Natural killer cell treated with Interleukin-12 subunit alpha and Interleukin-12 subunit beta and Interleukin-15 and Interleukin-18, amount 100 ng/mL, for 72 hours (primary cell): ENCODE results near the gene ACR. TPM values are rescaled to one million over a fixed set of nuclear protein-coding genes. Genes with fewer than 3 reads are reported as not detected.

Source experiments
- ATAC-seq, 2 donors: fragments of 150-1000 bp; cut with Tn5 transposase in 1 of 2; sonication (Bioruptor Pico), chemical (Tn5 transposase) in 1 of 2; 2 replicates each; pipeline ENCODE4 v1.10.0; 2021
- DNase-seq: peaks from one replicate; pipeline ENCODE4 v3.0.0; 2022; ENCODE audit warnings: low spot score
- H3K27ac Mint-ChIP-seq, 2 donors: 1 replicate in 1 of 2; 2 replicates in 1 of 2; pipeline ENCODE4 v1.8.0; 2022; ENCODE audit warnings: mixed read lengths in 2 of 2, mild to moderate bottlenecking in 1 of 2, moderate library complexity in 1 of 2
- H3K27me3 Mint-ChIP-seq, 2 donors: 1 replicate in 1 of 2; 2 replicates in 1 of 2; pipeline ENCODE4 v1.8.0; 2022; ENCODE audit warnings: mixed read lengths in 2 of 2
- H3K36me3 Mint-ChIP-seq: one replicate; pipeline ENCODE4 v1.8.0; 2022; ENCODE audit warnings: mixed read lengths
- H3K4me1 Mint-ChIP-seq, 2 donors: 1 replicate in 1 of 2; 2 replicates in 1 of 2; pipeline ENCODE4 v1.8.0; 2022; ENCODE audit warnings: low read depth in 2 of 2, mixed read lengths in 2 of 2, mild to moderate bottlenecking in 1 of 2
- H3K4me3 Mint-ChIP-seq: one replicate; pipeline ENCODE4 v1.8.0; 2022; ENCODE audit warnings: mixed read lengths
- H3K9me3 Mint-ChIP-seq: 2 replicates; pipeline ENCODE4 v1.8.0; 2022; ENCODE audit warnings: mixed read lengths
- total RNA-seq, 2 donors: library from RNA; stranded (reverse); gene quantifications; one replicate each; pipeline ENCODE4 v1.2.3, GENCODE V29; 2022

Gene ACR
- total RNA-seq, 2 donors from 2014 or later, result not detected

GRCh38 chr22:50716290-50717024, 21.5 kb upstream of the ACR start:
- peak overlapping the region in 1 of 2 donors; percentile 34 for H3K27ac Mint-ChIP-seq
- H3K27me3 Mint-ChIP-seq, result peaks cover 0 to 6% of the 10 kb centered on the region in 2 donors
- H3K4me1 Mint-ChIP-seq, result no peaks in the 10 kb centered on the region
- no peak for ATAC-seq
- H3K9me3 Mint-ChIP-seq, result no peaks in the 10 kb centered on the region
- no peak for DNase-seq
- H3K36me3 Mint-ChIP-seq, result no peaks in the 10 kb centered on the region
- H3K4me3 Mint-ChIP-seq, result no peak overlapping the region

- Mint-ChIP-seq H3K36me3 (no peaks in the 10 kb centered on the region), H3K27ac (no peak overlapping the region), H3K4me1 (no peaks in the 10 kb centered on the region), H3K27me3 (peaks cover 0 to 6% of the 10 kb centered on the region in 2 donors), H3K4me3 (no peak overlapping the region), H3K9me3 (no peaks in the 10 kb centered on the region)
- DNase-seq (no peak), ATAC-seq (no peak)
These were observed 20.2 kb upstream of the ACR start for GRCh38 chr22:50717709-50718351.

- H3K4me1 Mint-ChIP-seq, result no peaks in the 10 kb centered on the region
- H3K36me3 Mint-ChIP-seq, result no peaks in the 10 kb centered on the region
- H3K9me3 Mint-ChIP-seq, result no peaks in the 10 kb centered on the region
- no peak overlapping the region for H3K27ac Mint-ChIP-seq
- peaks cover 0 to 6% of the 10 kb centered on the region in 2 donors for H3K27me3 Mint-ChIP-seq
- no peak for DNase-seq
- ATAC-seq, result no peak
- no peak overlapping the region for H3K4me3 Mint-ChIP-seq
These were observed 19.7 kb upstream of the ACR start for GRCh38 chr22:50718352-50718709.

- no peaks in the 10 kb centered on the region for H3K36me3 Mint-ChIP-seq
These were observed 18.1 kb upstream of the ACR start for GRCh38 chr22:50719814-50720300.

GRCh38 chr22:50720301-50721256, 17.4 kb upstream of the ACR start:
- H3K27ac Mint-ChIP-seq, result no peak overlapping the region
- no peaks in the 10 kb centered on the region for H3K4me1 Mint-ChIP-seq
- no peaks in the 10 kb centered on the region for H3K36me3 Mint-ChIP-seq
- H3K27me3 Mint-ChIP-seq, result peaks cover 0 to 6% of the 10 kb centered on the region in 2 donors
- H3K4me3 Mint-ChIP-seq, result no peak overlapping the region
- ATAC-seq, result no peak
- H3K9me3 Mint-ChIP-seq, result no peaks in the 10 kb centered on the region
- no peak for DNase-seq

More at GRCh38 chr22:50719814-50720300, 18.1 kb upstream of the ACR start:
- H3K27me3 Mint-ChIP-seq, result peaks cover 0 to 6% of the 10 kb centered on the region in 2 donors
- H3K4me3 Mint-ChIP-seq, result no peak overlapping the region
- H3K9me3 Mint-ChIP-seq, result no peaks in the 10 kb centered on the region
- no peak for ATAC-seq
- no peak overlapping the region for H3K27ac Mint-ChIP-seq
- H3K4me1 Mint-ChIP-seq, result no peaks in the 10 kb centered on the region
- no peak for DNase-seq

GRCh38 chr22:50721257-50721844, 16.7 kb upstream of the ACR start:
- ATAC-seq (no peak), DNase-seq (no peak)
- no peaks in the 10 kb centered on the region for H3K36me3 Mint-ChIP-seq
- no peaks in the 10 kb centered on the region for H3K9me3 Mint-ChIP-seq
- no peak overlapping the region for H3K27ac Mint-ChIP-seq
- no peak overlapping the region for H3K4me3 Mint-ChIP-seq
- no peaks in the 10 kb centered on the region for H3K4me1 Mint-ChIP-seq
- peaks cover 0 to 4% of the 10 kb centered on the region in 2 donors for H3K27me3 Mint-ChIP-seq

- H3K27me3 Mint-ChIP-seq, result no peaks in the 10 kb centered on the region
- H3K9me3 Mint-ChIP-seq, result no peaks in the 10 kb centered on the region
- H3K4me1 Mint-ChIP-seq, result no peaks in the 10 kb centered on the region
- no peak overlapping the region for H3K4me3 Mint-ChIP-seq
- no peak overlapping the region for H3K27ac Mint-ChIP-seq
- no peak for ATAC-seq
- H3K36me3 Mint-ChIP-seq, result no peaks in the 10 kb centered on the region
- DNase-seq, result no peak
These were observed 15.8 kb upstream of the ACR start for GRCh38 chr22:50722048-50722701.

- H3K4me3 Mint-ChIP-seq, result no peak overlapping the region
- no peak for ATAC-seq
- H3K4me1 Mint-ChIP-seq, result no peaks in the 10 kb centered on the region
These were observed 15.1 kb upstream of the ACR start for GRCh38 chr22:50722716-50723428.

GRCh38 chr22:50723991-50724390, 14.0 kb upstream of the ACR start:
- ATAC-seq, result no peak
- Mint-ChIP-seq H3K36me3 (no peaks in the 10 kb centered on the region), H3K4me3 (no peak overlapping the region), H3K27ac (no peak overlapping the region), H3K4me1 (no peaks in the 10 kb centered on the region), H3K9me3 (no peaks in the 10 kb centered on the region), H3K27me3 (no peaks in the 10 kb centered on the region)
- no peak for DNase-seq

More at GRCh38 chr22:50722716-50723428, 15.1 kb upstream of the ACR start:
- no peaks in the 10 kb centered on the region for H3K9me3 Mint-ChIP-seq
- no peak for DNase-seq
- no peaks in the 10 kb centered on the region for H3K27me3 Mint-ChIP-seq
- no peaks in the 10 kb centered on the region for H3K36me3 Mint-ChIP-seq
- H3K27ac Mint-ChIP-seq, result peak overlapping the region in 1 of 2 donors; percentile 38

GRCh38 chr22:50724616-50725015, 13.4 kb upstream of the ACR start:
- ATAC-seq (no peak), DNase-seq (no peak)
- no peak overlapping the region for H3K27ac Mint-ChIP-seq
- no peaks in the 10 kb centered on the region for H3K36me3 Mint-ChIP-seq
- H3K4me1 Mint-ChIP-seq, result no peaks in the 10 kb centered on the region
- no peaks in the 10 kb centered on the region for H3K27me3 Mint-ChIP-seq
- H3K4me3 Mint-ChIP-seq, result no peak overlapping the region
- H3K9me3 Mint-ChIP-seq, result no peaks in the 10 kb centered on the region

GRCh38 chr22:50725597-50725996, 12.4 kb upstream of the ACR start:
- ATAC-seq (no peak), DNase-seq (no peak)
- Mint-ChIP-seq H3K36me3 (no peaks in the 10 kb centered on the region), H3K4me1 (no peaks in the 10 kb centered on the region), H3K27me3 (no peaks in the 10 kb centered on the region), H3K4me3 (no peak overlapping the region), H3K9me3 (no peaks in the 10 kb centered on the region), H3K27ac (no peak overlapping the region)

- H3K9me3 Mint-ChIP-seq, result no peaks in the 10 kb centered on the region
- ATAC-seq (no peak), DNase-seq (peak; percentile 60)
- no peak overlapping the region for H3K27ac Mint-ChIP-seq
- H3K27me3 Mint-ChIP-seq, result no peaks in the 10 kb centered on the region
- H3K4me3 Mint-ChIP-seq, result no peak overlapping the region
- H3K4me1 Mint-ChIP-seq, result no peaks in the 10 kb centered on the region
- no peaks in the 10 kb centered on the region for H3K36me3 Mint-ChIP-seq
These were observed 11.2 kb upstream of the ACR start for GRCh38 chr22:50726643-50727340.
